SK-N-SH (cell line): ENCODE measurements around the gene SARDH.

ENCODE experiments used
- CTCF ChIP-seq: fragments of 200-600 bp; sonication (generic); IDR thresholded peaks from 2 replicates; pipeline ENCODE4 v1.6.1; 2017; ENCODE audit warnings: antibody characterized with exemption, mild to moderate bottlenecking, moderate library complexity
- TEAD4 ChIP-seq: IDR thresholded peaks from 2 replicates; pipeline ENCODE4 v1.4.0; 2012; ENCODE audit warnings: mild to moderate bottlenecking, borderline replicate concordance; ENCODE audit not compliant: insufficient read depth

GRCh38 chr9:133763272-133764183 lies 25.4 kb upstream of the SARDH start:
- TF ChIP-seq TEAD4 (no peak), CTCF (no peak)
